CD4-positive, alpha-beta T cell treated with Interleukin-15 for 1 hour (primary cell): ENCODE measurements around the gene OR2T29.
"Not testable (repeated sequence)": the region's sequence is repeated elsewhere in the genome, so short reads cannot be mapped to it uniquely, and the experiment has no call there.

Experiments used
- DNase-seq: peaks from one replicate; pipeline ENCODE4 v3.0.0-alpha.2; 2020

The OR2T29 gene

DNA sequence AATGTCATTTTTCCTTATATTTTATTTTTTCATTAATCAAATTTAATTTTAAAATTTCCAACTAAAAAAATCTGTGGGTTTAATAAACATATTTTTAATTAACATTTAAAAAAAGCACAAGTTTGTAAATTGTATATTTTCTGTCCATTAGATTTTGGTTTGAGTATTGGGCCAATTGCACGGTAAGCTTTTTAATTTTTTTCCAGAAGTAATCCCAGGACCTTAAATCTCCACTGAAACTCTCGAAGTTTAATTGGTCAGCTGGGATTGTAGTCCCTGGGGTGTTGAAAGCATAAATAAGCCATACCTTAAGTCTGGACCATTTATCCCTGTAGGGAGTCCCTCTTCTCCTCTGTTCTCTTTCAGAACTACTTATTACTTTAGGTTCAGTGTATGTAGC is 54.8 kb downstream of the OR2T29 start, which contains the start of gene OR2G6:
TSS of gene OR2G6 (plus strand) at position 301 of the 400 bp plus-strand sequence. CDS start 13,574 bp downstream, outside the sequence.
- DNase-seq = not testable (repeated sequence)
